Kidney tubule cell (primary cell): ENCODE results near the gene MED27.

Source experiments
- DNase-seq: peaks from one replicate; pipeline ENCODE4 v3.0.0-alpha.2; 2018; ENCODE audit warnings: low spot score

The MED27 gene

GRCh38 chr9:132043708-132044107 lies 36.0 kb downstream of the MED27 start:
- peak; percentile 21 for DNase-seq

- DNase-seq, result peak; percentile 96
Measured at GRCh38 chr9:132042324-132042723, 37.3 kb downstream of the MED27 start.

DNA sequence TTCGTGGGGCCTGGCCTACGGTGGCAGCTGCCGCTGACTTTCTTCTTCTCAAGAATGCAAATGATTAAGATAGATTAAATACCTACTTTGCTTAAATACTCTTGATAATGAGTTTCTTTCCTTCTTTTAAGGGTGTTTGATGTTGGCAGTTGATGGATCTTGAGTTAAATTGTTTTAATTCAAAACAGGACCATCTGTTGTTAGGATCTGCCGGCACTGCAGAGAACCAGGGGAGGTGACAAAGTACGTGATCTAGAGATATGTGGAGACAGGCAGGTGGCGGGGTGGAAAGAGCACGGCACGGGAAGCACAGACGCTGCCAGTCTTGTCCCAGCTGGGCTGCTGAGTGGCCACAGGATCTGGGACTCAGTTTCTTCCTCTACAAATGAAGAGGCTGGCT lies 37.9 kb downstream of the MED27 start:
- no peak for DNase-seq

DNA sequence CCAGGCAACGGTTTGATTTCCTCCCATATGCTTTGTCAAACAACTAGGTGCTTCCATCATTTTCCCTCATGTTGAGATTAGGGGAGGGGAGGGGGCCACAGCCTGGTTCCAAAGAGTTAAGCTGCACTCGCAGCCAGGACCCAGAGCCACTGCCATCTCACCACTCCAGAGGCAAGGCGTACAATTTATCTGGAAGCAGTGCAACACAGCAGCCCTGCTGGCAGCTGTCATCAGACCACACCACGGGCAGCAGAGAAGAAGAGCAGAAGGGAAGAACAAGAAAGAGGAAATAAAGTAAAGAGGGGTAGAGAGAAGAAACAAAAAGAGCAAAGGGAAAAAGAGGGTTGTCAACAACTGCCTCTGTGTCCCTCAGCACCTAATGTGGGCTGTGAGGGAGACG lies 38.9 kb downstream of the MED27 start:
- DNase-seq, result no peak

GRCh38 chr9:132040246-132040645 lies 39.4 kb downstream of the MED27 start:
- DNase-seq, result no peak

- no peak for DNase-seq
Measured at GRCh38 chr9:132039284-132039683, 40.4 kb downstream of the MED27 start.

DNA sequence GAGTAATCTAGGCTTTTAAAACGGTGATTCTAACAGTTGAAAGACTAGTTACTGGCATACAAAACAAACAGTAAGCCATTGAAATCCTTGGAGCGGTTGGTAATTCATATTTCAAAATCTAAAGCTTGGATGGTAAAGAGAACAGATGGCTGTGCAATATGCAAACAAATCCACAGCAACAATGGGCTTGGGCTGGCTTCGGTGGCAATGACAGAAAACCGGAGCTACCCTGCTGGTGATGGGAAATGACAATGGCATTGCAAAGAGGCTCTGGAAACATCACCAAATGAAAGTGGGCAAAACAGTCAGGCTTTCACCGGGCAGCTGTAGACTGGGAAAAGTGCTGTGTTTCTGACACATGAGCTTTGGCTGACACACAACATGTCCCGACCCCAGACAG lies 42.2 kb downstream of the MED27 start:
- no peak for DNase-seq

- DNase-seq, result no peak
Measured at GRCh38 chr9:132036521-132036920, 43.1 kb downstream of the MED27 start.

DNA sequence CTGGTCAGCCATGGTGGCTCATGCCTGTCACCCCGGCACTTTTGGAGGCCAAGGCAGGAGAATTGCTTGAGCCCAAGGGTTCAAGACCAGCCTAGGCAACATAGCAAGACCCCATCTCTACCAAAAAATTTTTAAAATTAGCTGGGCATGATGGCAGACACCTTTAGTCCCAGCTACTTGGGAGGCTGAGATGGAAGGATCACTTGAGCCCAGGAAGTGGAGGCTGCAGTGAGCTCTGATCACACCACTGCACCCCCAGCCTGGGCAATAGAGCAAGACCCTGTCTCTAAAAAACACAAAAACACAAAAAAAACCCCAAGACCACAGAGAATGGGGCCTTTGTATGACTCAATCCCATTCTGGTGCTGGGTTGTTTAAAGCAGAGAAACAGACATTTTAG lies 44.0 kb downstream of the MED27 start:
- no peak for DNase-seq

DNA sequence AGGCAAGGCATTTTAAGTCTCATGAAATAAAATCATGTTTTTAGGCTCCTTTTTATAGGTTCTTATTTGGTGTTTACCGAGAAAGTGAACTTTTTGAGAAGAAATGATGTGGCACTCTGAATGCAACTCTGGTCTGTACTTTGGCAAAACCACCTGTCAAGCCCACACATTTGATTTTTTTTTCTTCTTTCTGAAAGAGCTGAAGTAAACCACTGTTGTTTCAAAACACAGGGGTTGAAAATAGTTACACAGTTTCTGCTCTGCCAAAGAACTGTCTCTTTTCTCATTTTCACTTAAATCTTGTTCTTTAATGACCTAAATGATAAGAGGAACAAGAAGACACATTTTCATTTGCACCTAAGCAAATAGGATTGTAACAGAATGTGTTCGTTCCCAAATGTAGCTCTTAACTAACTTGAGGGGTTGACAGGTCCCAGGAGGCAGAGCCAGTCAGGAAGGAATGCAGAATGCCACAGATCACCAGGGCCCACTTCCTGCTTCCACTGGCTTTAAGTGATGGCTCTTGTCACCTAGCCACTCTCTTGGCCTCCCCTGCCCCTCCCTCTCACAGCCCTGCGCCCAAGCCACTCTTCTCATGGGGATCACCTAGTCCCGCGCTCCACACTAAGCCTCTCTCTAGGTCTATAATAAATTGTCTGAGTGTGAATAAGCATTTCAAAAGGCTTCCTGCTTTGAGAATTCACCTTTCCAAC lies 47.3 kb downstream of the MED27 start:
- DNase-seq, result peak; percentile 20

- DNase-seq, result no peak
Measured at GRCh38 chr9:132031467-132032237, 48.0 kb downstream of the MED27 start.

- no peak for DNase-seq
Measured at GRCh38 chr9:132030626-132031325, 48.9 kb downstream of the MED27 start.

- DNase-seq, result no peak
Measured at GRCh38 chr9:132027752-132028663, 51.7 kb downstream of the MED27 start.

DNA sequence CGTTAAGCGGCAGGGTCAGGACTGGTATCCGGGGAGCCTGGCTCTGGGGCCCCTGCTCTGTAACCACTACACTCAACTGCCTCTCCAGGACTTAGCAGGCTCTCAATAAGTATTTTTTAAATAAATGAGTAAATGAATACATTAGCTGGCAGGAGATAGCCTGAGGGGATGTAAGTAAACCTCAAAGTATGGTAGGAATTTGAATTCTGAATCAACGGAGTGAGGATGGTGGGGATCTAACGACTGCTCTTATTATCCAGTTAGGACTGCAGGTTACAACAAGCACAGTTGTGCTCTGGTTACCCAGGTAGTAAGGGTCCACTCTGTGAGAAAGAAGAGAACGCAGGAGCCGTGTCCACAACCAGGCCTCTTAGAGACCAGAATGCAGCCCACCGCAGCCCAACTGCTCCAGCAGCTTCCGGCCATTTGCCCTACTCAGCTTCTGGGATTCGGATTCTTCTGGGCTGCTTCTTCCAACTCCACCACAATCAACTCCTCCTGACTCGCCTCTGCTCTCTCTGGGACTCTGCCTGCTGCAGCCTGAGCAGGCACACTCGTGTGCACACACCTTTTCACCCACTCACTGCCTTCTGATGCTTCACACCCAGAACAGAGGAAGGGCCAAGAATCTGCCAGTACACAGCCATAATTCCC lies 52.6 kb downstream of the MED27 start:
- DNase-seq, result peak; percentile 77

- no peak for DNase-seq
Measured at GRCh38 chr9:132025766-132026165, 53.9 kb downstream of the MED27 start.

DNA sequence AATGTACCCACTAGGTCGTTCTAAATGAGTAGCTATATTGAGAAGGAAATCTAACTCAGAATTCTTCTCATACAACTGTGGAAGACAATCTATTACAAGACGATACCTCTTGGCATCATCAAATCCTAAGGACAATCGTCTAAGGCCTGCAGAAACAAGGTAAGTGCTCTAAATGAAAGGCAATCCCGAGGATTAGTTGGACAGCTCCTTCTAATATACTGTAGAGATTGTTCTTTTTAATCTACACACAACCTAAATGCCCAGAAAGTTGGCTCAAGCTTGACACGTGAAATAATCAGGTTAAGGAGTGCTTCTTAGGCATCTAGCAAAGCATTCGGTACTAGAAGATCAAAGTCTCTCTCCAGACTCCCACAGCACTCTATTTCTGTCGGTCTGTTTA lies 55.1 kb downstream of the MED27 start:
- DNase-seq, result no peak

DNA sequence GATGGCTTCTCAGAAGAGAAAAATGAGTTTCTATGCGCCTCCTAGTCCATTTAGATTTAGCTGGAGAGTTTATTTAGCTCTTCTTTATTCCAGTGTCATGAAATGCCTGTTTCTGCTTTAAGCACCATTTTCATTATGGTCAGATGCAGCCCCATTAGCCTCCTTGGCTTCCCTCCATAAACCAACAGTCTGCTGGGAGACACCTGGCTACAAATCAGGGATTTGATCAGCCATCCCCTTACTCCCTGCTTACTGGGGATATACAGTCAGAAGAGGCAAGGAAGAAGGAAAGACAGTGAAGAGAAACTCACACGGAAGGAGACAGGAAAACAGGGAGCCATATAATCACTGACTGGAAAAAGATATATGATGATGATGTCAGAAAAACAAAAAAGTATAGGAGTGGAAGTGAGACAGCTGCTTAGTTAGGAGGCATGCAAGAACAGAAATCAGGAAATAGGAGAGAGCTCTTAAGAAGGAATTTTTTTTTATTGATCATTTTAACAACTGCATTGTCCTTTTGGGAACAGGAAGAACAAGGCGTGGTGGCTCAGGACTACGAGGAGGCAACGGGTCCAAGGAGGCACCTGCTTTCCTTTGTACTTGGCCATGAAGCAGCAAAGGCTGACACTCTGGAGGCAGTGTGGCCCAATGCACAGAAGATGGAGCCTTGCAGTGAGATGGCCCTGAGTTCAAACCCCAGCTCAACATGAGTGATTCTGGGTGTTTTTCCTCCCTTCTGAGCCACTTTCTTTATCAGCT lies 56.1 kb downstream of the MED27 start:
- DNase-seq, result no peak

GRCh38 chr9:132020820-132021510 lies 58.7 kb downstream of the MED27 start:
- no peak for DNase-seq

DNA sequence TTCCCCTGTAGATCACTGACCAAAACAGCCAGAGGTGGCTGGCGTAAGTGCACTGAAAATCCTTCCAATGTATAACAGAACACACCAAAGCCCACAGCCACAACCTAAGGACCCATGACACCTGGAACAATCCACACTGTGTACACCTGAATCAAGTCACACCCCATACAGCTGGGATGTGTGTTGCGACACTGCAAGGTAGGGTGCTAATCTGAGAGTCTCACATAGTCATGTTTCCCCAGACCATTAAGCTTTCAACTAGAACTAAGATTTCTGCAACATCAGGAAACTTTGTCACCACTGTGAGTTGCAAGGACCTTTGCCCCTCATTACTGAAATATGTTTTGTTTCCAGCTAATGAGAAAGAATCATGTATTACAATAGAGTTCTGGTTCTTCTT lies 59.4 kb downstream of the MED27 start:
- no peak for DNase-seq

DNA sequence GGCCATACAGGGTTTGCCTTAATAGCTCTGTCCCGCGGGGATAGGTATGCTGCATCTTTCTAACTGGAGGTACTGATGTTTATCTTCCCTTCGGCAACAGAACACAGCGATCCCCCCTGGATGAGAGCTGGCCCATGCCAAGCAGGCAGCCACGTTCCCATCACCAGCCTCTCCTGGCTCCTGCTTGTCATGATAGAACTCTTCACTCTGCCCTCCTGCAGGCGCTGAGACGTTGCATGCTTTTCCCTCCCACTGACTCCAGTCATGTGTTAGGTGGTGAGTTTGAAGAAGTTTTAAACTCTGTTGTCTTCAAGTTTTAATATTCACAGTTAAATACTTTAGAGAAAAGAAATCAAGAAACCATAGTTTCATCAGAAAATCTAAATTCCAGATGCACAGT lies 60.0 kb downstream of the MED27 start:
- DNase-seq, result no peak
